Right lobe of liver (tissue), 6 donors: ENCODE measurements around the gene ZFAND3. TPM values are rescaled to one million over a fixed set of nuclear protein-coding genes. Genes with fewer than 3 reads are reported as not detected.
A peak's percentile ranks its signal among the peaks of the same experiment; 100 is the strongest.

Source experiments
- ATAC-seq, 4 donors: fragments of 200-7000 bp; cut with Tn5 transposase; one replicate each; pipeline ENCODE4 v1.9.1; 2020; ENCODE audit warnings: mild to moderate bottlenecking in 4 of 4, moderate library complexity in 4 of 4
- DNase-seq, 3 donors: peaks; one replicate each; pipeline ENCODE4 v3.0.0-alpha.2; 2020
- H3K27ac ChIP-seq, 3 donors: fragments of 200-600 bp; one replicate each; pipeline ENCODE4 v1.8.0; 2022
- H3K27me3 ChIP-seq, 2 donors: fragments of 200-600 bp; one replicate each; pipeline ENCODE4 v1.8.0; 2022
- H3K36me3 ChIP-seq, 4 donors: fragments of 200-600 bp; sonication (generic) in 1 of 4; one replicate each; pipeline versions ENCODE4 v1.5.1 to v1.8.0; 2017 to 2022; ENCODE audit warnings: control low read depth in 1 of 4
- H3K4me1 ChIP-seq, 4 donors: fragments of 200-600 bp; sonication (generic) in 1 of 4; one replicate each; pipeline versions ENCODE4 v1.5.1 to v1.8.0; 2017 to 2022; ENCODE audit warnings: control low read depth in 1 of 4
- H3K4me3 ChIP-seq, 3 donors: fragments of 200-600 bp; one replicate each; pipeline ENCODE4 v1.8.0; 2022
- H3K9me3 ChIP-seq, 4 donors: fragments of 200-600 bp; sonication (generic) in 1 of 4; one replicate each; pipeline versions ENCODE4 v1.5.1 to v1.8.0; 2017 to 2022; ENCODE audit warnings: control low read depth in 1 of 4
- CTCF ChIP-seq, 4 donors: fragments of 200-600 bp in 3 of 4; fragments of 450-650 bp in 1 of 4; IDR thresholded peaks; one replicate each; pipeline versions ENCODE4 v1.5.1 to v1.8.0; 2016 to 2022; ENCODE audit warnings: antibody characterized with exemption in 4 of 4, mild to moderate bottlenecking in 2 of 4
- POLR2A ChIP-seq: fragments of 450-650 bp; IDR thresholded peaks from one replicate; pipeline ENCODE4 v1.6.1; 2017; ENCODE audit warnings: antibody characterized with exemption, mild to moderate bottlenecking
- WGBS: methylation state at CpG from one replicate; pipeline ENCODE4 v1.1.6; 2018; ENCODE audit warnings: low coverage, low lambda C conversion rate; ENCODE audit not compliant: insufficient coverage; ENCODE audit errors: missing lambda C conversion rate; 5-methylcytosine and 5-hydroxymethylcytosine counted together
- intact Hi-C, 2 donors: fragments of 100-400 bp; cut with DNase I; formaldehyde crosslinking; loops; one replicate each; pipeline versions ENCODE4 v1.11.2 to v1.14.1; 2022
- total RNA-seq, 6 experiments: library from RNA; depleted of rRNA in 2 of 6; stranded (reverse); fragments of >200 nt in 2 of 6; fragmentation: NEBNext Ultra II Directional in 3 of 6; extraction: Animal tissue kit (Norgen Biotek cat#: 25700) in 3 of 6; gene quantifications; one replicate each; pipeline versions ENCODE4 v1.1.0 to v1.2.4, GENCODE V29; 2016 to 2023
- donor health status: DM: no; HTN: yes; CAD: no.
- donor health status: DM: no; HTN: no; CAD: no.
- donor health status: DM: no; HTN: no; CAD: no.
- donor health status: DM: no; HTN: yes; CAD: no.
- donor health status: DM: no; HTN: yes; CAD: no.

Gene ZFAND3
- total RNA-seq, 6 experiments from 2014 or later: 43.1 to 66.5 (median 53.2) TPM

- ATAC-seq (no peak), DNase-seq (no peak)
- Histone ChIP-seq H3K36me3 (no peaks in the 10 kb centered on the region), H3K9me3 (no peaks in the 10 kb centered on the region), H3K27ac (no peak overlapping the region), H3K27me3 (no peaks in the 10 kb centered on the region), H3K4me1 (peaks cover 0 to 38% (median 8%) of the 10 kb centered on the region in 4 donors), H3K4me3 (no peak overlapping the region)
- intact Hi-C loops: no loop called here
- WGBS: 82% methylated on average over 4 of the region's 6 CpGs
- no peak for TF ChIP-seq POLR2A
- TF ChIP-seq CTCF (IDR thresholded peaks at IDR 0.05): no peak
Observed at GRCh38 chr6:37793067-37793466, 26.5 kb upstream of the ZFAND3 start.

- ATAC-seq (no peak), DNase-seq (no peak)
- no peak overlapping the region for H3K27ac ChIP-seq
- H3K36me3 ChIP-seq: no peaks in the 10 kb centered on the region
- H3K9me3 ChIP-seq: no peaks in the 10 kb centered on the region
- peaks cover 0 to 55% (median 15%) of the 10 kb centered on the region in 4 donors for H3K4me1 ChIP-seq
- no CpG with 5 or more reads among the region's 1 CpG for WGBS
- TF ChIP-seq CTCF (IDR thresholded peaks at IDR 0.05) (no peak), POLR2A (no peak)
- H3K4me3 ChIP-seq: no peak overlapping the region
- intact Hi-C loops: no loop called here
- H3K27me3 ChIP-seq: no peaks in the 10 kb centered on the region
Observed at GRCh38 chr6:37794825-37795224, 24.7 kb upstream of the ZFAND3 start.

GRCh38 chr6:37798436-37799262 is 20.9 kb upstream of the ZFAND3 start:
- H3K4me1 ChIP-seq: peaks cover 0 to 53% (median 20%) of the 10 kb centered on the region in 4 donors
- DNase-seq (peak in 1 of 3 donors; percentile 60), ATAC-seq (peak; percentile 60 to 69 (median 64))
- 45% methylated on average over 10 of the region's 11 CpGs for WGBS
- no peak for TF ChIP-seq CTCF (IDR thresholded peaks at IDR 0.05)
- no peak for TF ChIP-seq POLR2A
- peak overlapping the region in 1 of 3 donors; percentile 20 for H3K4me3 ChIP-seq
- no peaks in the 10 kb centered on the region for H3K36me3 ChIP-seq
- H3K9me3 ChIP-seq: no peaks in the 10 kb centered on the region
- no peaks in the 10 kb centered on the region for H3K27me3 ChIP-seq
- intact Hi-C loops: no loop called here
- peak overlapping the region; percentile 62 to 84 (median 67) for H3K27ac ChIP-seq

GRCh38 chr6:37799263-37799644 is 20.3 kb upstream of the ZFAND3 start:
- H3K4me3 ChIP-seq: peak overlapping the region in 1 of 3 donors; percentile 20
- peak; percentile 55 to 87 (median 68) for DNase-seq
- no peaks in the 10 kb centered on the region for H3K9me3 ChIP-seq
- peak; percentile 83 to 88 (median 86) for ATAC-seq
- 20% methylated on average over 5 of the region's 5 CpGs for WGBS
- peaks cover 0 to 53% (median 20%) of the 10 kb centered on the region in 4 donors for H3K4me1 ChIP-seq
- TF ChIP-seq POLR2A (no peak), CTCF (IDR thresholded peaks at IDR 0.05) (no peak)
- no peaks in the 10 kb centered on the region for H3K27me3 ChIP-seq
- peak overlapping the region; percentile 62 to 84 (median 67) for H3K27ac ChIP-seq
- intact Hi-C loops: no loop called here
- no peaks in the 10 kb centered on the region for H3K36me3 ChIP-seq
